ENCODE data around the gene PTGES. TPM values are rescaled to one million over a fixed set of nuclear protein-coding genes. Genes with fewer than 3 reads are reported as not detected.

PTGES gene
- total RNA-seq, 1 donor from 2014 or later = 1.9 TPM

GRCh38 chr9:129775448-129775798, 22.6 kb upstream of the PTGES start:
- no peak for TF ChIP-seq CTCF (IDR thresholded peaks at IDR 0.05; ENCODE audit: borderline replicate concordance)
- H3K4me1 ChIP-seq = peaks cover 16% of the 10 kb centered on the region
- no peaks in the 10 kb centered on the region for H3K9me3 ChIP-seq (replicated peaks)
- H3K4me3 ChIP-seq = no peak overlapping the region
- no peaks in the 10 kb centered on the region for H3K36me3 ChIP-seq
- H3K27ac ChIP-seq (replicated peaks) = no peak overlapping the region
- intact Hi-C loops (cut with micrococcal nuclease) = no loop called here
- H3K27me3 ChIP-seq (ENCODE audit: low read depth) = peaks cover 5% of the 10 kb centered on the region
- DNase-seq = no peak

GRCh38 chr9:129774791-129775447, 22.1 kb upstream of the PTGES start:
- H3K4me3 ChIP-seq = no peak overlapping the region
- H3K4me1 ChIP-seq = peaks cover 16% of the 10 kb centered on the region
- no peak for TF ChIP-seq CTCF (IDR thresholded peaks at IDR 0.05; ENCODE audit: borderline replicate concordance)
- DNase-seq = no peak
- H3K27me3 ChIP-seq (ENCODE audit: low read depth) = peaks cover 5% of the 10 kb centered on the region
- no peaks in the 10 kb centered on the region for H3K36me3 ChIP-seq
- H3K9me3 ChIP-seq (replicated peaks) = no peaks in the 10 kb centered on the region
- no peak overlapping the region for H3K27ac ChIP-seq (replicated peaks)
- intact Hi-C loops (cut with micrococcal nuclease) = no loop called here

- peaks cover 16% of the 10 kb centered on the region for H3K4me1 ChIP-seq
- no peak overlapping the region for H3K27ac ChIP-seq (replicated peaks)
- TF ChIP-seq CTCF (IDR thresholded peaks at IDR 0.05; ENCODE audit: borderline replicate concordance) = no peak
- DNase-seq = no peak
- intact Hi-C loops (cut with micrococcal nuclease) = no loop called here
- H3K27me3 ChIP-seq (ENCODE audit: low read depth) = peaks cover 5% of the 10 kb centered on the region
- H3K4me3 ChIP-seq = no peak overlapping the region
- H3K36me3 ChIP-seq = no peaks in the 10 kb centered on the region
- no peaks in the 10 kb centered on the region for H3K9me3 ChIP-seq (replicated peaks)
These were observed 20.6 kb upstream of the PTGES start for GRCh38 chr9:129773262-129774048.

- no peak for DNase-seq
- no peak overlapping the region for H3K27ac ChIP-seq (replicated peaks)
- no peak for TF ChIP-seq CTCF (IDR thresholded peaks at IDR 0.05; ENCODE audit: borderline replicate concordance)
- no peak overlapping the region for H3K4me3 ChIP-seq
- no peaks in the 10 kb centered on the region for H3K4me1 ChIP-seq
- H3K27me3 ChIP-seq (ENCODE audit: low read depth) = peaks cover 5% of the 10 kb centered on the region
- no peaks in the 10 kb centered on the region for H3K9me3 ChIP-seq (replicated peaks)
- intact Hi-C loops (cut with micrococcal nuclease) = no loop called here
- no peaks in the 10 kb centered on the region for H3K36me3 ChIP-seq
These were observed 17.9 kb upstream of the PTGES start for GRCh38 chr9:129770741-129771140.

GRCh38 chr9:129769669-129770068, 16.8 kb upstream of the PTGES start:
- no peak for TF ChIP-seq CTCF (IDR thresholded peaks at IDR 0.05; ENCODE audit: borderline replicate concordance)
- Histone ChIP-seq H3K27me3 (ENCODE audit: low read depth) (peaks cover 1% of the 10 kb centered on the region), H3K4me1 (no peaks in the 10 kb centered on the region), H3K27ac (replicated peaks) (no peak overlapping the region), H3K36me3 (no peaks in the 10 kb centered on the region), H3K9me3 (replicated peaks) (no peaks in the 10 kb centered on the region), H3K4me3 (no peak overlapping the region)
- no peak for DNase-seq
- intact Hi-C loops (cut with micrococcal nuclease) = no loop called here

Measured in left ventricle myocardium inferior (tissue), 1 donor.